Hindlimb muscle (tissue), 1 donor: ENCODE measurements around the gene ALK. TPM values are rescaled to one million over a fixed set of nuclear protein-coding genes. Genes with fewer than 3 reads are reported as not detected.

Source experiments
- DNase-seq: peaks from one replicate; pipeline ENCODE4 v3.0.0-alpha.2; 2013
- polyA plus RNA-seq: library from polyadenylated mRNA; unstranded; fragments of 120-200 nt; gene quantifications from one replicate; pipeline ENCODE4 v1.2.1, GENCODE V29; 2013; ENCODE audit not compliant: insufficient read length

ALK gene
- polyA plus RNA-seq, 1 donor: 0.18 TPM

DNA sequence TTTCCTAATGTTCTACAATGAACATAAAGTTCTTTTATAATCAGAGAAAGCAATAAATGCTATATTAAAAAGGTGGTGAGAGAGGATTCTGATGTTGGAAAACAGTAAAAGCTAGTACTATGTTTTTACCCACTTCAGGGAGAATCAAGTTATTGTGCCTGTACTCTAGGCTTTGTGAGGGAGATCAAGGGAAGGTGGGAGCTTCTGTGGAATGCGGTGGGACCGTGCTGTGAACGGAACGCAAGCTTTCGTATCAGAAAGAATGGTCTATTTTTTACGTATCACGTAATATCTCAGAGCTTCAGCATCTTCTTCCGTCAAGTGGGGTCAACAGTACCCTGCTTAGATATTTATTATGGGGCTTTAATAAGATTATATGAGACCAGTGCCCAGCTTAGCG lies 613.0 kb downstream of the ALK start:
- DNase-seq: no peak

DNA sequence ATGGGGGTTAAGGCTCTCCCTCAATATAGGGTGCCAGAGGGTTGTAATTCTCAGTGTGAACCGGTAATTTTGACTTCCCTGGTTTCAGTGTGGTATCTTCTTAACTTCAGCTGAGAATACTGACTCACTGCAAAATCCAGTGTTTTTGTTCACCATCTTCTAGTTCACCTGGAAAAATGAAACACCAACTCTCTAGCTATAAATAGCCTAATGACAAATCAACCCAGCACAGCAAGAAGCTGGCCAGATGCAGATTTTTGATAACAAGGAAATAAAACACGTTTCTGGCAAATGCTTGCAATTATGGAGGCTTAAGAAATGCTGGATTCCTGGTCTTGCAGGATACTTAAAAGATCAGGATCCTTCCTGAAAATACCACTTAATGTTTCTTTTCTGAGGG lies 613.9 kb downstream of the ALK start:
- DNase-seq: no peak

DNA sequence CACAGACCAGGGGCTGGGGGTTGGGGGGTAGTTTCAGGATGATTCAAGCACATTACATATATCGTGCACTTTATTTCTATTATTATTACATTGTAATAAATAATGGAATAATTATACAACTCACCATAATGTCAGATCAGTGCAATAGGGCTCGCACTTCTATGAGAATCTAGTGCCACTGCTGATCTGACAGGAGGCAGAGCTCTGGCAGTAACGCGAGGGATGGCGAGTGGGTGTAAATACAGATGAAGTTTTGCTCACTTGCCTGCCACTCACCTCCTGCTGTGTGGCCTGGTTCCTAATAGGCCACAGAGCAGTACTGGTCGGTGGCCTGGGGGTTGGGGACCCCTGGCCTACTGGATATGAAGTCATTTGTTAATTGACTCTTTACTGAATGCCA lies 615.6 kb downstream of the ALK start:
- DNase-seq: no peak

GRCh38 chr2:29304399-29305060 lies 616.9 kb downstream of the ALK start:
- DNase-seq: no peak

DNA sequence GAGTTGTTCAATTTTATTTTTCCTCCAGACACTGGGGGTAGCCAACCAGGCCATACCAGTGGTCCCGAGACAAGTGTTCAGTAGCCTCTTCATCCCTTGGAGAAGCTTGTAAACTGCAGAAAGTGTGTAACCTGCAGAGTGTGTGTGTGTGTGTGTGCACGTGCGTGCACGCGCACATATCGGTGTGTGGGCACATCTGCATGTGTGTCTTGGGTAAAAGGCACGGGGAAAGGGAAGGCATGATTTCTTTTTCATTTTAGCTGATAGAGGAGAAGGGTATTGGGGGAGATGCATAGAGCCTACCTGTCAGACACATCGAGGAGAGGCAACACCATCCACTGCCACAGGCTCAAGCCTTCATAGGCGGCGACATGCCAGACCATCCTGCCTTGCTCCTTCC lies 624.8 kb downstream of the ALK start:
- no peak for DNase-seq

DNA sequence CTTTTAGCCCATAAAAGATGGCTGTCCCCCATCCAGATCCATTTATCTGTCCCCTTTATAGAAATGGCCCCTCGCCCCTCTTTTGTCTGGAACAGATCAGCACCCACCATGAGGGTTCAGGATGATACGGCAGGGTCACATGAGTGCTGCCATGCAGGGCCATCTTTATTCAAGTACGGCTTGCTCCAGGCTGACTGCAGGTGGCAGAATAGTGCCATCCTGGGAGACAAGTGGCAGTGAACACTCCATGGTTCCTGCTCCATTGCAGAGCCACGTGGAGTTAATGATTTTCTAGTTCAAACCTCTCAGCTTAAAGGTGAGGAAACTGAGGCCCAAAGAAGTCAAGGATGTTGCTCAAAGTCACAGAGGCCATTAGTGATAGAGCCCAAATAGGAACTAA lies 625.5 kb downstream of the ALK start:
- no peak for DNase-seq

DNA sequence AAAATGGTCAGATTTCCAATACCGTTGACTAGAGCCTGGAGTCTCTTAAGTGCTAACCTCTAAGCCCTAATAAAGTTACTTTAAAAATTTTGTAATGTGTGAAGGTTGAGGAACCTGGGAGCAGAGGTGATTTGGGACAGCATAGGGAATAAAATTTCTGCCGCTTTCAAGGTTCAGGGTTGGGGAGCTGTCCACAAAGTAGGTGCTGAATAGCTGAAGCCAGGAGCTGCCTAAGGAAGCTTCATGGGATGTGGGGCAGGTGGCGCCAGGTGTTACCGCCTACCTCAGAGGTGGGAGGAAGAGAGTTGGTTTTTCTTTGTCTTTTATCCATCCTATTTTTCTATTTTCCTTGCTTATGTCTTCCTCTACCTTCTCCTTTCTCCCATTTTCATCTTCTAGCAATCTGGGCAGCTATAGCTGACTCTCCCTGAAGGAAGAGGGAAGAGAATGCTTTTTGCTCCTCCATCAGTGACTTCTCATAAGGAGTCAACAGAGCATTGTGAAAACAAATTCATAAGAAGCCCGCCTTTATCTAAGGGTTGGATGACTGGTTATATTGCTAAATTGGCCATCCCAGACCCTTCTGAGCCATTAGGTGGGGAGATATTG lies 627.5 kb downstream of the ALK start:
- DNase-seq: peak; percentile 17

GRCh38 chr2:29290293-29291047 lies 630.9 kb downstream of the ALK start:
- no peak for DNase-seq

DNA sequence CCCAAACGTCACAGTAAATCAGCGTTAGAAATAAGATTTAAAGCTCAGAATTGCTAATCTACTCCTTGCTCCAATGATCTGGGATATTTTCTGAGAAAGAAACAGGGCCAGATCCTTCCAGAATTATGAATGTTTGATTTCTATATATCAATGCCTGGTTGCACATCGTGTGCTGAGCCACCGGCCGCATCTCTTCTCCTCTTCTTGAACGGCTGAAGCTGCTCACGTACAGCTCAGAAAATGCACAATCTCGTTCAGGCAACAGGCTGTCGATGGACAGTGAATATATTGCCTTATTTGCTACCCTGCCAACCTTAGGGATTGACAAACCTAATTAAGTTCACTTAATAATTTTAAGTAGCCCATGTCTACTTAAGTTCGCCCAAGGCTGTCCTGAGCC lies 636.7 kb downstream of the ALK start:
- DNase-seq: no peak

DNA sequence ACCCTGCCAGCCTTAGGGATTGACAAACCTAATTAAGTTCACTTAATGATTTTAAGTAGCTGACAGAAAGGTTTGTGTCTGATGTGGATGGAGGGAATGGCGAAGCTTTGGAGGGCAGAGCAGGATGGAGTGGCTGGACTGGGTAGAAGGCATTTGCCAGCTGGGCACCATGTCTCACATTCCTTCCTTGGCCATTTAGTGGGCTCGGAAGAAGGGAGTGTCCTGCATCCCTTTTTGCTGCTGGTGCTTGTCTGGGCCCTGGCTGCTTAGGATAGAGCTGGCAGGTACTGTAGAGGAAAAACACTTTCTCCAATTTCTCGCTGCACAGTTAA lies 639.5 kb downstream of the ALK start:
- DNase-seq: no peak

DNA sequence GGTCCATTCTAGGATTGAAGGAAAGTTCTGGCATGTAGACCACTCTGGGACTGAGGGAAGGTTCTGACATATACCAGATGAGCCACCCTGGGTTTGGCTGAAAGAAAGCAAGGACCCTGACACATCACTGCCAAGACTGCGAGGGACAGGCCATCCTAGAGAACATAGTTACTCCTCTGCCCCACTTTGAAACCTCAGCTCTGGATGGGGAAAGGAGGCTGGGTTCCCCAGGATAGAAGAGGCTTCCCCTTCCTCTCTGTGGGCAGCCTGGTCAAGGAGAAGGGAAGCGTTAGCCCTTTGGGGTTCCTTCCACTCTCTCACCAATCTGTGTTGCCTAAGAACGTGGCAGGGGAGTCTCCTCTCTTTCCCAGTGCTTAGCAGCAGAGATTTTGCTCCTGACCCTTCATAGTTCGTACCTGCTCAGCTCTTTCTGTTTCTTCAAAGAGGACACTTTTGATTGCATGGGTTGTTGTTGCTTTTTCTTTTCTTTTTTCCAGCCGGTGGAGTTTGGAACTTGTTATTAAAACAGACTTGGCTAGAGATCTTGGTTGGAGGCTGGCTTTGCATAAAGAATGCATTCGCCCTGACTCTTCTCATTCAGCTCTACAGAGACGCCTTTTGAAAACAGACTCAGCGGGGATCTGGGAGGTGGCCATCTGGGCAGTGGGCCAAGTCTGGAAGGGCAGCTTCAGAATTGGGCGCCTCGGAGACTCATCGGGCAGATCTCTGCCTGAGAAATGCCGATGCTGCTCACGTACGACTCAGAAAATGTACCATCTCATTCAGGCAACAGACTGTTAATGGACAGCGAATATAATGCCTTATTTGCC lies 640.1 kb downstream of the ALK start:
- DNase-seq: no peak

DNA sequence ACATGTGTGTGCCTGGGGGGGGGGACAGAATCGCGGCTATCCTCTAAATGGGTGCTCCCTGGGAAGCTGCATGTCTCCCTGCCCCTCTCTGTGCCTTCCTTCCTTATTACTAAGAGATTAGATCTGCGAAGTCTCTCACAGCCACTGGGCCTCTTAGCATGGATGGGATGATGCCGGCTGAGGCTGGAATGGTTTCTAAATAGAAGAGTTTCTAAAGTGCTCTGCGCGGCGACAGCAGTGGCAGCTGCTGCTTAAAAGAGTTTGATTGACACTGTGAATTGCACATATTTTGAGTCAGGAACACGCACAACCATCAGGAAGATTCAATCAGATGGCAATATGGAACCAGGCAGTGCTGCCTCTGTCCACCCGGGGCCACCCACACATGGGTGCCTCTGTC lies 642.4 kb downstream of the ALK start:
- no peak for DNase-seq

GRCh38 chr2:29276151-29276550 lies 645.2 kb downstream of the ALK start:
- DNase-seq: no peak

DNA sequence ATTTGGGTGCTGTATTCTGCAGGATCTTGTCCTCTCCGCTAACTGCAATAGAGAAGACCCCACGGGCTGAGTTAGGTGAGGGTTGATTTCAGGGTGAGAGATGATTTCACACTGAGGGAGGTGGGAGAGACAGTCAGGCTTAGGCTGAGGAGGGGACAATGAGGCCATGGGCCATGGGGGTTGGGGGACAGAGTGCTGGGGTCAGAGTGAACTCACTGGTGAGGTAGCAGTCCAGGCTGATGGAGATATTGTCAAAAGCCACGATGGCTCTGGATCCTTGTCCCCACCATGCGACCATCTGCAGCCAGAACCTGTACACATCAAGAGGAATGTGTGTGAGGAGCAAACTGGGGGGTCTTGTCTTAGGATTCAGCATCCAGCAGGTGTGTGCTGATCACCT lies 646.2 kb downstream of the ALK start:
- no peak for DNase-seq

DNA sequence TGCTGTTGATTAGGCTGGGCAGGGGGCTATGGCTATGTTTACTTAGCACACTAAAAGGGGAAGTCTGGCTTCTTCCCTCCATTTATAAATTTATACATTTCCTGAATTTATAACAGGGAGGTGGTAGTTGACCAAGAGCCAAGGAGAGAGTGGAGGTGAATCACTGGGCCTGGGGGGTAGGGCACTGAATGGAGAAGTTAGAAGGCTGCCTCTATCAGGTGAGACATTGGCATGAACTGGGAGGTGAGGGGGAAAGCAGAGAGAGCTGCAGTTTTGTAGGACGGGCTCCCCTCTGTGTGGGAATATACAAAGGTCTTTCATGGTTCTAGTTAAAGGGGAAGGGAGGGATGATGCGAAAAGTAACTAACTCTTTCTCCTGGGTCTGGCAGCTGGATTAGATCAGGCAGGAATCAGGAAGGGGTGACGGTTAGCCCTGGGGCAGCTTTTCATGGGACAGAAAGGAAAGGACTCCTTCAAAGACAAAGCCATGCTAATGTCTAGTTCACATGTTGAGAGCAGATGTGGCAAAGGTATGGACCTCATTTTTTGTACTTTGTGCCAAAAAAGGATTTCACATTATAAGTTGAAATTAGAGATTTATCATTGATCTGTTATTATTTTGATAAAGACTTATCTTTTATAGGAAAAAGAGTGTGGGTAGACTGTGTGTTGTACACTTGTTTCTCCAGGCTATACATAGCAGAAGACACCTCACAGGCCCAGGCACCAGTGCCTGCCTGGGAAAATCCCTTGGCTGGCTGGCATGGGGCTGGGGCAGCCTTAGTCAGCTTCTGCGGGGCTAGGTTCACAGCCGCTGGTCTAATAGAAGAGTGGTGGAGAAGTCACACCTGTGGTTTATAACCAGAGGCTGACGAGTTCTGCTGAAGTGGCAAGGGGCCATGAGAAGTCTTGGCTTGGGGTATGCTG lies 647.4 kb downstream of the ALK start:
- DNase-seq: no peak

DNA sequence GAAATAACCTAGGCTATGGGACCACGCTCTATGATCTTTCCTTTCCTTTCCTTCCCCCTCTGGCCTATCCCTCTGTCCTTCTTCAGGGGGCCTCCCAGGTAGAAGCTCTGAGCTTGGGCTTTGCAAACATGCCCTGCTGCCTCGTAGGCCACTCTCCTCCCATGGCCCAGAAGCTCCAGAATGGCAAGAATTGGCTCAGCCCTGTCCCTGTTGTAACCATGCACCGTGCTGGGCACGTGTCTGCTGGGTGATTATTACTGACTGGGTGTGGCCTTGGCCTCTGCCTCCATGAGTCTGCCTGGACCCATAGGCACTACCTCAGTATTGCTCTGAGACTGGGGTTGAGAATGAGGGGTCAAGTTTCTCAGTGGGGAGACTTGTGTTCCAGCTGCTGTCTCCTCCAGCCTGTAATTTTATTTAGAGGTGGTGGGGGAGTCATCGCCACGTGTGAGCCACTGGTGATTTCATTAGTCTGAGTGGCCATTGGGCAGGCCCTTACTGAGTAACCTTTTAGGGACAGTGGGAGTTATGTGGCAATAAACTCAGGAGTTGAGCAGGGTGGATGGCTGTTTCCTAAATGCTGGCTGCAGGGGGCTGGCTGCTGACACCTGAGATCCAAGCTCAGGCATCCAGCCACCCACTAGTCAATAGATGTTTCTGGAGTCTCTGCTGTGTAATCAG lies 648.2 kb downstream of the ALK start:
- no peak for DNase-seq

- DNase-seq: no peak
Measured at GRCh38 chr2:29272311-29272710, 649.1 kb downstream of the ALK start.

DNA sequence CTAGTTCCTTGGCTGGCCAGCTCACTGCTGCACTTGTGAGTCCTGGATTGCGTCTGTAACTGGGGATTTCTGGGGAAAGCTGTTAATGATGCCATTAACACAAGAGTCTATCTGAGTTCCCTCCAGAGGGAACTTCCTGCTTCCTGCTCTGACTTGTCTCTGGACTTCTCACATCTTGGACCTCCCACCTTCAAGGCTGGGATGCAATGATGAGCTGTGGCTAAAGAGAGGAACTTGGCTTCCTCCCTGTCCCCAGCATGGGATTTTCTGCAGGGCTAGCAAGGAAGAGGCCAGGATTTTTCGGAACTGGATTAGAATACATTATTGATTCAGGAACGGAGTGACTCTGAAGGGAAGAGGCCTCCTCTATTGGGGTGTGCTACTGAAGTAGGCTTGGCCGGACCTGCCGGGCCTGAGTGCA lies 650.7 kb downstream of the ALK start:
- peak; percentile 23 for DNase-seq

GRCh38 chr2:29269765-29270109 lies 651.6 kb downstream of the ALK start:
- no peak for DNase-seq

GRCh38 chr2:29269095-29269764 lies 652.2 kb downstream of the ALK start:
- no peak for DNase-seq

GRCh38 chr2:29267720-29268119 lies 653.7 kb downstream of the ALK start:
- DNase-seq: no peak
